IMR-90 (cell line): ENCODE measurements around the gene RPH3AL. TPM values are rescaled to one million over a fixed set of nuclear protein-coding genes. Genes with fewer than 3 reads are reported as not detected.

Source experiments
- ATAC-seq: fragments of 200-7000 bp; cut with Tn5 transposase; 2 replicates; pipeline ENCODE4 v1.9.1; 2020; ENCODE audit warnings: low read depth, mild to moderate bottlenecking, moderate library complexity
- BruUV-seq: library from RNA; stranded (reverse); fragments of 400-500 nt; replicated peaks from 2 replicates; lab custom pipeline; 2021; lab: Mats Ljungman, UMichigan
- CTCF ChIA-PET: fragments of 300-600 bp; formaldehyde crosslinking; extraction: SDS; loops from one replicate; lab custom pipeline; 2021; ENCODE audit warnings: antibody characterized with exemption; lab: Yijun Ruan, JAX
- POLR2A ChIA-PET: fragments of 300-600 bp; sonication (Branson Sonifier 250); formaldehyde crosslinking; loops from one replicate; lab custom pipeline; 2022; ENCODE audit warnings: antibody characterized with exemption; ENCODE audit not compliant: unreplicated experiment; lab: Charles Lee
- DNase-seq: peaks from one replicate; pipeline ENCODE4 v3.0.0; 2013
- H2AFZ ChIP-seq: replicated peaks from 2 replicates; pipeline ENCODE3; 2013; ENCODE audit warnings: low read length, mild to moderate bottlenecking; ENCODE audit not compliant: poor library complexity
- H2AK5ac ChIP-seq: 2 replicates; pipeline ENCODE4 v1.6.1; 2013; ENCODE audit warnings: low read depth, low read length, inconsistent platforms
- H2AK9ac ChIP-seq: replicated peaks from 2 replicates; pipeline ENCODE3; 2013; ENCODE audit warnings: mild to moderate bottlenecking, low read depth, low read length, moderate library complexity; ENCODE audit not compliant: poor library complexity
- H2BK120ac ChIP-seq: 2 replicates; pipeline ENCODE4 v1.6.1; 2013; ENCODE audit warnings: low read depth, low read length, inconsistent platforms
- H2BK15ac ChIP-seq: 3 replicates; pipeline ENCODE4 v1.6.1; 2013; ENCODE audit warnings: low read depth, low read length, inconsistent platforms
- H2BK20ac ChIP-seq: 2 replicates; pipeline ENCODE4 v1.6.1; 2013; ENCODE audit warnings: low read depth, mild to moderate bottlenecking, inconsistent platforms, low read length, moderate library complexity
- H2BK5ac ChIP-seq: 2 replicates; pipeline ENCODE4 v1.6.1; 2013; ENCODE audit warnings: mild to moderate bottlenecking, low read depth, low read length, inconsistent platforms; ENCODE audit not compliant: poor library complexity, severe bottlenecking
- H3K14ac ChIP-seq: replicated peaks from 2 replicates; pipeline ENCODE4 v1.6.1; 2013; ENCODE audit warnings: low read depth, low read length, inconsistent platforms
- H3K18ac ChIP-seq: 2 replicates; pipeline ENCODE4 v1.6.1; 2013; ENCODE audit warnings: low read depth, low read length, control low read depth
- H3K23ac ChIP-seq: 2 replicates; pipeline ENCODE4 v1.6.1; 2013; ENCODE audit warnings: low read depth, low read length, inconsistent platforms
- H3K27ac ChIP-seq: 2 replicates; pipeline ENCODE4 v1.5.1; 2013; ENCODE audit warnings: mild to moderate bottlenecking, control low read depth, low read length; ENCODE audit not compliant: insufficient read depth
- H3K27me3 ChIP-seq: 2 replicates; pipeline ENCODE4 v1.6.1; 2013; ENCODE audit warnings: low read length; ENCODE audit not compliant: control insufficient read depth, insufficient read depth
- H3K36me3 ChIP-seq: 2 replicates; pipeline ENCODE4 v1.6.1; 2013; ENCODE audit warnings: low read length, mixed read lengths; ENCODE audit not compliant: control insufficient read depth, insufficient read depth
- H3K4ac ChIP-seq: 2 replicates; pipeline ENCODE4 v1.6.1; 2013; ENCODE audit warnings: low read depth, low read length, inconsistent platforms
- H3K4me1 ChIP-seq: 2 replicates; pipeline ENCODE4 v1.6.1; 2013; ENCODE audit warnings: low read length, mixed read lengths; ENCODE audit not compliant: control insufficient read depth, insufficient read depth
- H3K4me2 ChIP-seq: 2 replicates; pipeline ENCODE4 v1.6.1; 2013; ENCODE audit warnings: low read depth, mild to moderate bottlenecking, control low read depth, low read length, moderate library complexity
- H3K4me3 ChIP-seq: 2 replicates; pipeline ENCODE4 v1.5.1; 2013; ENCODE audit warnings: low read depth, mild to moderate bottlenecking, control low read depth, low read length, moderate library complexity; ENCODE audit not compliant: insufficient read depth
- H3K56ac ChIP-seq: 2 replicates; pipeline ENCODE4 v1.6.1; 2013; ENCODE audit warnings: low read length, inconsistent platforms; ENCODE audit not compliant: insufficient read depth; ENCODE audit errors: extremely low read depth
- H3K79me1 ChIP-seq, 2 experiments: 2 replicates each; pipeline ENCODE4 v1.6.1; 2013; ENCODE audit warnings: low read length in 2 of 2, inconsistent platforms in 1 of 2, low read depth in 1 of 2
- H3K9ac ChIP-seq: 2 replicates; pipeline ENCODE4 v1.6.1; 2013; ENCODE audit warnings: low read depth, low read length, control low read depth
- H3K9me1 ChIP-seq: 2 replicates; pipeline ENCODE4 v1.6.1; 2013; ENCODE audit warnings: low read length, inconsistent platforms; ENCODE audit not compliant: insufficient read depth
- H3K9me3 ChIP-seq: 2 replicates; pipeline ENCODE4 v1.6.1; 2013; ENCODE audit warnings: low read length; ENCODE audit not compliant: control insufficient read depth, insufficient read depth
- H4K20me1 ChIP-seq: 2 replicates; pipeline ENCODE4 v1.6.1; 2013; ENCODE audit warnings: low read length, inconsistent platforms; ENCODE audit not compliant: insufficient read depth
- H4K5ac ChIP-seq: 2 replicates; pipeline ENCODE4 v1.6.1; 2013; ENCODE audit warnings: mild to moderate bottlenecking, low read depth, low read length, control low read depth
- H4K8ac ChIP-seq, 2 experiments: 2 replicates each; pipeline ENCODE4 v1.6.1; 2013; ENCODE audit warnings: low read depth in 2 of 2, low read length in 2 of 2, control low read depth in 1 of 2, inconsistent platforms in 1 of 2
- H4K91ac ChIP-seq: 2 replicates; pipeline ENCODE4 v1.6.1; 2013; ENCODE audit warnings: low read depth, low read length, inconsistent platforms; ENCODE audit not compliant: insufficient read depth
- BHLHE40 ChIP-seq: fragments of 150-350 bp; IDR thresholded peaks from 2 replicates; pipeline ENCODE4 v1.6.1; 2016; ENCODE audit warnings: mild to moderate bottlenecking, low read depth, low read length
- RCOR1 ChIP-seq: IDR thresholded peaks from 2 replicates; pipeline ENCODE4 v1.6.1; 2012; ENCODE audit warnings: mild to moderate bottlenecking, low read length, improper control_type of control experiment; ENCODE audit not compliant: insufficient replicate concordance
- SMC3 ChIP-seq: fragments of 150-350 bp; IDR thresholded peaks from 2 replicates; pipeline ENCODE4 v1.6.1; 2016; ENCODE audit warnings: low read depth, mild to moderate bottlenecking, antibody characterized with exemption, low read length, moderate library complexity
- WGBS, 2 experiments: methylation state at CpG; one replicate each; pipeline versions ENCODE4 v1.1.5 to v1.1.7; 2013; ENCODE audit warnings: missing lambda C conversion rate in 2 of 2; ENCODE audit not compliant: insufficient read length in 1 of 2; ENCODE audit errors: extremely low coverage in 2 of 2; 5-methylcytosine and 5-hydroxymethylcytosine counted together
- dilution Hi-C: fragments of 300-500 bp; cut with HindIII; formaldehyde crosslinking; loops from one replicate; pipeline ENCODE4 v1.14.3; 2018; ENCODE audit warnings: low sequenced_read_pairs; ENCODE audit not compliant: unreplicated experiment
- in situ Hi-C: fragments of 300-500 bp; cut with MboI; formaldehyde crosslinking; loops from 3 replicates; pipeline ENCODE4 v1.14.3; 2019; ENCODE audit warnings: low sequenced_read_pairs, inconsistent platforms, mixed read lengths
- intact Hi-C: fragments of 100-400 bp; cut with micrococcal nuclease; formaldehyde crosslinking; loops from 2 replicates; pipeline ENCODE4 v1.10.0; 2022
- polyA plus RNA-seq, 3 experiments: library from polyadenylated mRNA; depleted of rRNA; stranded (reverse); fragments of >200 nt; gene quantifications; 2 replicates each; pipeline ENCODE4 v1.2.3, GENCODE V29; 2012; ENCODE audit warnings: low replicate concordance in 1 of 3
- total RNA-seq: library from RNA; depleted of rRNA; stranded (reverse); fragments of >200 nt; gene quantifications from 2 replicates; pipeline ENCODE4 v1.2.3, GENCODE V29; 2012
- TF ChIP-seq, protein P1 (sequence below): fragments of 150-350 bp; IDR thresholded peaks from 2 replicates; pipeline ENCODE4 v1.6.1; 2017; ENCODE audit warnings: mild to moderate bottlenecking, antibody characterized with exemption, low read length, low read depth

Gene RPH3AL
- total and polyA plus RNA-seq, 2 of the 4 experiments (the other 2 are of a cell fraction): 1.8 to 2.5 TPM

DNA sequence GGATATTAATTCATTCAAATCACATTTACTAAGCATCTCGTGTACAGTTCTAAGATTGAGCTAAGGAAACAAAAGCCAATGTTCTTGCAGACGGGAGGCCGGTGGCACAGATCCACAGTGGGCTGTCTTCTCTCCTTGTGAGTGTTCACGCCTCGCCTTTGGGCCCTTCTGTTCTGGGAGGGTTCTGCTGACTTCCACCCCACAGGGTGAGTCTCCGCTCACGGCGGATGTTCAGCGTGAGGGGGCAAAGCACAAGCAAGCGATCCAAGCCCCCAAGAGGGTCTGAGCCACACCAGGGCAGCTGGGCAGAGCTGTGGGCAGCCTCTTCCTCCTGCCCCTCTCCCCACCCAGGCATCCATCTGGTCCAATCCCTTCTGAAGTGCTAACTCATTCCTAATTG, 86.9 kb downstream of the RPH3AL start:
- BruUV-seq: no TSS peak
- no peaks in the 10 kb centered on the region for H3K4me1 ChIP-seq
- POLR2A ChIA-PET: no interaction called here

More for the DNA sequence above, 86.9 kb downstream of the RPH3AL start:
- ATAC-seq: no peak
- Histone ChIP-seq H3K23ac (no peak overlapping the region), H4K20me1 (no peaks in the 10 kb centered on the region), H3K9me3 (peaks cover 3% of the 10 kb centered on the region; the same call in 1 of the 2 replicates), H2BK20ac (no peak overlapping the region), H2BK15ac (no peak overlapping the region), H3K36me3 (no peaks in the 10 kb centered on the region), H2AFZ (no peak overlapping the region), H3K27me3 (peaks cover 13% of the 10 kb centered on the region; the same call in 1 of the 2 replicates), H3K14ac (no peak overlapping the region), H4K8ac (no peak overlapping the region), H3K4me2 (no peak overlapping the region), H3K79me1 (no peaks in the 10 kb centered on the region), H3K18ac (no peak overlapping the region), H2AK9ac (no peak overlapping the region), H3K9ac (no peak overlapping the region), H3K27ac (no peak overlapping the region), H3K9me1 (no peaks in the 10 kb centered on the region), H2BK120ac (no peak overlapping the region), H4K5ac (no peak overlapping the region), H2BK5ac (no peak overlapping the region), H3K4me3 (no peak overlapping the region), H3K56ac (no peak overlapping the region), H2AK5ac (no peak overlapping the region), H3K4ac (no peak overlapping the region), H4K91ac (no peak overlapping the region)
- TF ChIP-seq BHLHE40: no peak
- TF ChIP-seq RCOR1: no peak
- TF ChIP-seq, protein P1, sequence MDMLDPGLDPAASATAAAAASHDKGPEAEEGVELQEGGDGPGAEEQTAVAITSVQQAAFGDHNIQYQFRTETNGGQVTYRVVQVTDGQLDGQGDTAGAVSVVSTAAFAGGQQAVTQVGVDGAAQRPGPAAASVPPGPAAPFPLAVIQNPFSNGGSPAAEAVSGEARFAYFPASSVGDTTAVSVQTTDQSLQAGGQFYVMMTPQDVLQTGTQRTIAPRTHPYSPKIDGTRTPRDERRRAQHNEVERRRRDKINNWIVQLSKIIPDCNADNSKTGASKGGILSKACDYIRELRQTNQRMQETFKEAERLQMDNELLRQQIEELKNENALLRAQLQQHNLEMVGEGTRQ: no peak
- no peak for TF ChIP-seq SMC3
- dilution Hi-C loops (no loop called here), intact Hi-C loops (no loop called here), in situ Hi-C loops (no loop called here)
- WGBS, 2 experiments: no CpG with 5 or more reads among the region's 10 CpGs
- no peak for DNase-seq
- CTCF ChIA-PET: no interaction called here
